Measurements from ENCODE around the gene USP46. TPM values are rescaled to one million over a fixed set of nuclear protein-coding genes. Genes with fewer than 3 reads are reported as not detected.

Gene USP46
- total RNA-seq, 1 donor from 2014 or later: 130 TPM

DNA sequence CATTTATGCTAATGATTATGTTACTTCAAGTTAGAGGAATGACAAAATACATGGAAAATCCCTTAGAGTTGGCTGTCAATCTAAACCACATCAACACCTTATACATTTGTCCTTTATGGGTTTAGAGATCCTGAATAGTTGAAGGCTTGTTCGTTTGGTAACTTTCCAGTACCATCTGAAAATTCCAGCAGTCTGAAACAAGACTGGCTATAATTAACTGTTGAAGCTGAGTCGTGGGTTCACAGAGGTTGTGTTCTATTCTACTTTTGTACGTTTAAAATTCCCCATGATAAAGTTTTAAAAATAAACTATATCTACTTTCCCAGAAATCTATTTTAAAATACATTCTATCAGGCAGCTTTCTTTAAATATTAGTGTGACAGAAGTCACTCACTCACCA, 73.0 kb downstream of the USP46 start:
- ATAC-seq (no peak), DNase-seq (ENCODE audit: low spot score) (no peak)
- intact Hi-C loops (cut with DNase I): loop anchor here (10.0 kb wide), 1 partner anchor 79 kb away; no protein-coding TSS in a partner anchor

DNA sequence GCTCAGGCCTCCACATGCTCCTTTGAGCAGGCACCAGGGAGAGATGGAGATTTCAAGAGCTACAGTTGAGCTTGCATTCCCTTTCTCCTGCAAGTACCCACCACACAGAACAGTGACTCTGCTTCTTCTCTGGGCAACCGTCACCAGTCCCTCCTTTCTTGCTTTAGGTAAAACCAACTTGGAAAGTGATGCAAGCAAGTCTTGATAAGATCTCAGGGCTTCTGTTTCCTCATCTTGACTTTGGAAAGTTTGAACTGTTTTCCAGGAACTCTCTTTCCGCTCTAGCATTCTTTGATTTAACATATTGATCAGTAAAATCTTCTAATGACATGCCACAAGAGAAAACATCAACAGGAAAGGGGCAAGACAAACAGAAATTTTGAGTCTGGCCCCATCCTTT, 73.7 kb downstream of the USP46 start:
- intact Hi-C loops (cut with DNase I): loop anchor here (10.0 kb wide), 1 partner anchor 79 kb away; no protein-coding TSS in a partner anchor
- DNase-seq (ENCODE audit: low spot score): no peak
- ATAC-seq: no peak

DNA sequence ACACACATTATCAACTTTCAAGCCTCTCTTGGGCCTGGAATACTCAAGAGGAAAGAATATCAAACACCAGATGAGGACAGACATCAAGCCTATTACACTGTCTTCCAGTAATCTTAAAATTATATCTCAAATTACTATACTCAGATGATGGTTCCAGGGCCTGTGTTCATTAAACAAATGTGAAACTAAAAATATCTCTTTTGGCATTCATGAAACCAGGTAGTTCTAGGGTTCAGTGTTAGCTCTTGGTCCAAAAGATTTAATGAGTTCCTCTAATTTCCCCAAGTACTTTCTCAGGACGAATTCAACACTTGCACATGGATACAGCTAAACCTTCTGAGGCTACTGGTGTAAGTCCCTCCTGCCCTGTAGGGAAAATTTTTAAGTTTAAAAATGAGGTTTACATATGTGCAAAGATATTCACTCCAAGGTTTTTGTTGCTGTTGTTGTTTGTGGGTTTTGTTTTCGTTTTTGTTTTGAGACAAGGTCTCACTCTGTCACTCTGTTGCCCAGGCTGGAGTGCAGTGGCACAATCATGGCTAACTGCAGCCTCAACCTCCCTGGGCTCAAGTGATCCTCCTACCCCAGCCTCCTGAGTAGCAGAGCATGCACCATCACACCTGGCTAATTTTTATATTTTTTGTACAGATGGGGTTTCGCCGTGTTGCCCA, 79.4 kb downstream of the USP46 start:
- no peak for ATAC-seq

DNA sequence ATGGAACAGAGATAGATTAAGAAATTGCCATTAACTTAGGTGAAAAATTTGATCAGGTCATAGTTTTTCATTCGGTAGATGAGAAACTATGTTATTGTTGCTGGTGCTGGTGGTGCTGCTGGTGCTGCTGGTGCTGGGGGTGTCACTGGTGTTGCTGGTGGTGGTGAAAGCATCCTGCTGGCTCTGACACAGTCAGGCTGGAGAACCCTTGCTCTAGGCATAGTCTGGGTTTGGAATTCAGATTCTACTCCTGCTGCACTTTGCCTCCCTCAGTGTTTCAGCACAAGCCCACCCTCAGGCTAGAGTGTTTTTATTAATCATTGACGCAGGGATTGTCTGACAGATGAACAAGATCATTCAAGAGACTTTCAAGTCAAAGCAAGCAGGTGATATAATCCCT, 80.2 kb downstream of the USP46 start:
- intact Hi-C loops (cut with DNase I): no loop called here
- no peak for DNase-seq (ENCODE audit: low spot score)
- ATAC-seq: no peak

More for the DNA sequence above, 79.4 kb downstream of the USP46 start:
- intact Hi-C loops (cut with DNase I): loop anchor here (10.0 kb wide), 1 partner anchor 85 kb away; no protein-coding TSS in a partner anchor
- DNase-seq (ENCODE audit: low spot score): no peak

DNA sequence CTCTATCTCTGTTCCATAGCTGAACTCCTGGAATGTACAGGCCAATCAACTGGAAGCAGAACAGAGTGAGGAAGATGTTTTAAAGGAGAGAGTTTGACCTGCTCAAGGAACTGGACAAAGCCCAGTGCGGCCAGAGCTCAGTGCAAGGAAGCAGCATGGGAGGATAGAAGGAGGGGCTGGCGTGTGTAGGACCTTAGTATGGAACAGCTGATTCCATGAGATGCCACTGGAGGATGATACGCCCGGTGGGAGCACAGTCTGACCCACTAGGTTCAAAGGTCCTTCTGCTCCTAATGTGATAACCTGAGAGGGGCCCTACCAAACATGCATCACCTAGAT, 81.5 kb downstream of the USP46 start:
- intact Hi-C loops (cut with DNase I): no loop called here
- ATAC-seq (no peak), DNase-seq (ENCODE audit: low spot score) (no peak)

DNA sequence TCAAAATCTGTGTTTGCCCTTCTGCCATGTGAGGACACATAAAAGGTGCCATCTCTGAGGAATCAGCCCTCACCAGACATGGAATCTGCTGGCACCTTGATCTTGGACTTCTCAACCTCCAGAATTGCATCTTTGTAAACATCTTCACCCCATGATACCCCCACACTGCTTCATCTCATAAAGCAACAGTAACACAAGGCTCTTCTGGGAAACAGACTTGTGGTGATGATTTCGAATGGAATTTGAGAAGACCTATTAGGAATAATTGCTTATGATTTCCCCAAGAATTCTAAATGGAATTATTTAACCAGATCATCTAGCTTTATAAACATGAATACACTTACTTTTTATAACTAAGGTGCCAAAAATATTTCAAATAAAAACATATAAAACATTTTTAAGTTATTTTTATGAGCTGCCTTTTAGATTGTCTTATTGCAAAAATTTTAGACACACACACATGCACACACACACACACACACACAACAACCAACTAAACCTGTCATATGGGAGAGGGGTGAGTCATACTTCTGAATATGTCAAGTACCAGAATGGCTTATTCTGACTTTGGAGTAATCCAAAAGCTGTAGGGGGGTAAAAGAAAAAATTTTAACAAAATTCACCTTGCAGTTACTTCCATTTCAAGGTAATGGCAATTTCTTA, 82.0 kb downstream of the USP46 start:
- intact Hi-C loops (cut with DNase I): no loop called here
- DNase-seq (ENCODE audit: low spot score) (no peak), ATAC-seq (no peak)

DNA sequence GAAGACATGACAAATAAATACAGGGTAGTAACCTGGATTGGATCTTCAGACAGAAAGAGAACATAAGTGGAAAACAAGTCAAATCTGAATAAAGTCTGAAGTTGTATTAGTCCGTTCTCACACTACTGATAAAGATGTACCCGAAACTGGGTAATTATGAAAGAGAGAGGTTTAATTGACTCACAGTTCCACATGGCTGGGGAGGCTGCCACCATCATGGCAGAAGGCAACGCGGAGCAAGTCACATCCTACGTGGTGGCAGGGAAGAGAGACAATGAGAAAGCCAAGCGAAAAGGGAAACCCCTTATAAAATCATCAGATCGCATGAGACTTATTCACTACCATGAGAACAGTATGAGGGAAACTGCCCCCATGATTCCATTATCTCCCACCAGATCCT, 82.8 kb downstream of the USP46 start:
- no peak for DNase-seq (ENCODE audit: low spot score)
- intact Hi-C loops (cut with DNase I): no loop called here
- ATAC-seq: no peak

DNA sequence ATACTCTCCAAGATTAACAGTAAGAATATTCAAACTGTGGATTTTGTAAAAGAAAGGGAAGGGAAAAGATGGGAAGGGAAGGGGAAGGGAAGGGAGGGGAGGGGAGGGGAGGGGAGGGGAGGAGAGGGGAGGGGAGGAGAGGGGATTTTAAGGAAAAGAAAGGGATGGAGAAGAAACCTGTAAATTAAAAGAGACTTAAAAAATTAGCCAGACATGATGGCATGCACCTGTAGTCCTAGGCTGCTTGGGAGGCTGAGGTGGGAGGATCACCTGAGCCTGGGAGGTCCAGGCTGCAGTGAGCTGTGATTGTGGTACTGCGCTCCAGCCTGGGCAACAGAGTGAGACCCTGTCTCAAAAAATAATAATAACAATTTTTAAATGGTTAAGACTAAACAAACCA, 83.7 kb downstream of the USP46 start:
- ATAC-seq: no peak
- no peak for DNase-seq (ENCODE audit: low spot score)
- intact Hi-C loops (cut with DNase I): no loop called here

DNA sequence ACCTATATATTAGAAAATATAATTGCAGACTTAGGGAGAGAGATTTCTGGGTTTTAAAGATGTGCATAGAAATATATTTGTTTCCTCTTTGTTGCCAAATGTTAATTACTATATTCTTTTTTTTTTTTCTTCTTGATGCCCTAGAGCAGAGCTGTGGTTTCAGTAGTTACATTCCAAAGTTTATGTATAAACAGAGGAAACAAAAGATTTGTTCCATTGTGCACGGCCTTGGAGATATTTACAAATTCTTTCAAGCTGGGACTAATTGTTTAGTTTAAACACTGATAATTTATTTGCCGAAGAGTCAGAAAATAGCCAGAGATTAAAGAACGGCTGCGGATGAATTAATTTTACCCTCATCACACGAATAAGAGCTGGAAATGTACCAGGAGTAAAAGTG, 85.1 kb downstream of the USP46 start:
- intact Hi-C loops (cut with DNase I): no loop called here
- no peak for DNase-seq (ENCODE audit: low spot score)
- no peak for ATAC-seq

DNA sequence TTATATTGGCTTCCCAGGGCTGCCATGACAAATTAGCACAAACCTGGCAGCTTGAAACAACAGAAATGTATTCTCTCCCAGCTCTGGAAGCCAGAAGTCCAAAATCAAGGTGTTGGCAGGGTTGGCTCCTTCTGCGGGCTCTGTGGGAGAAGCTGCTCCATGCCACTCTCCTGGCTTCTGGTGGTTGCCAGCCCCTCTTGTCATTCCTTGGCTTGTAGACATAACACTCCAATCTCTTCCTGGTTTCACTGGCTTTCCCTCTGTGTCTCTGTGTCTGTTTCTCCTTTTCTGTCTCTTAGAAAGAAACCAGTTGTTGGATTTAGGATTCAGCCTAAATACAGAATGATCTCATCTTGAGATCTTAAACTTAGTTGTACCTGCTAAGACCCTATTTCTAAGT, 85.5 kb downstream of the USP46 start:
- ATAC-seq (no peak), DNase-seq (ENCODE audit: low spot score) (no peak)
- intact Hi-C loops (cut with DNase I): no loop called here

DNA sequence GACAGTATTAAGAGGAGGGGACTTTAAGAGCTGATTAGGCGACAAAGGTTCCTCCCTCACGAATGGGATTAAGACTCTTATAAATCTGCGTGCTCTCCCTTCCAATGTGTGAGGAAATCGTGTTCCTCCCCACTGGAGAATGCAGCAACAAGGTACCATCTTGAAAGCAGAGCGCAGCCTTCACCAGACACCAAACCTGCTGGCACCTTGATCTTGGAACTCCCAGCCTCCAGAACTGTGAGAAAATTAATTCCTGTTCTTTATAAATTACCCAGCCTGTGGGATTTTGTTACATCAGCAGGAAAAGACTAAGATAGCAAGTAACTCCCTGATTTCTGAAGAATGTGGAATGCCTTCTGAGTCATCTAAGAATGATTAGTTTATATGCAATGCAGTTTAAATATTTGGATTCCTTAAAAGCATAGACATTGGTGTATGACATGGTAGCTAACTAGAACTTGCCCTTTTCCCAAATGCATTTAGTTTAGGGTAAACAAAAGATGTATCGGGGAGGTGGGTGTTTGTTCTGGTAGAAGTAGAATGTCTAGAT, 86.1 kb downstream of the USP46 start:
- ATAC-seq (no peak), DNase-seq (ENCODE audit: low spot score) (no peak)
- intact Hi-C loops (cut with DNase I): no loop called here

DNA sequence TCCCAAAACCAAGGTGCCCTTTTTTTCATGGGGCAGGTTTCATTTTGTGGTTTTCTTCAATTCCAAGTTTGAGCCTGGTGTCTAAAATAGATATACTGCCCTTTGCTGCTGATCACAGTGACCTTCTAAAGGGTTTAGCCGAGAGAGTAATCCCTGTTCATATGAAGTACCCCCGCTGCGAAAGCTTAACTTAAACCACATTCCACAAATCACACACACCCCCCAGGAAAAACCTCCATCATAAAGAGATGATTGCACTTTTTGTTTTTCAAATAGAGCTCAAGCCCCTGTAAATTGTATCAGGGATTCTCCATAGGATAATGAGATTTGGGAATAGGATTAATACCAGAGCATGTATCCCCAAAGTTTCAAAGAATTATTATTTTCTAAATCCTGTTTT, 90.8 kb downstream of the USP46 start:
- intact Hi-C loops (cut with DNase I): loop anchor here (10.0 kb wide), 1 partner anchor 1016 kb away; no protein-coding TSS in a partner anchor
- DNase-seq (ENCODE audit: low spot score): no peak
- ATAC-seq: no peak

DNA sequence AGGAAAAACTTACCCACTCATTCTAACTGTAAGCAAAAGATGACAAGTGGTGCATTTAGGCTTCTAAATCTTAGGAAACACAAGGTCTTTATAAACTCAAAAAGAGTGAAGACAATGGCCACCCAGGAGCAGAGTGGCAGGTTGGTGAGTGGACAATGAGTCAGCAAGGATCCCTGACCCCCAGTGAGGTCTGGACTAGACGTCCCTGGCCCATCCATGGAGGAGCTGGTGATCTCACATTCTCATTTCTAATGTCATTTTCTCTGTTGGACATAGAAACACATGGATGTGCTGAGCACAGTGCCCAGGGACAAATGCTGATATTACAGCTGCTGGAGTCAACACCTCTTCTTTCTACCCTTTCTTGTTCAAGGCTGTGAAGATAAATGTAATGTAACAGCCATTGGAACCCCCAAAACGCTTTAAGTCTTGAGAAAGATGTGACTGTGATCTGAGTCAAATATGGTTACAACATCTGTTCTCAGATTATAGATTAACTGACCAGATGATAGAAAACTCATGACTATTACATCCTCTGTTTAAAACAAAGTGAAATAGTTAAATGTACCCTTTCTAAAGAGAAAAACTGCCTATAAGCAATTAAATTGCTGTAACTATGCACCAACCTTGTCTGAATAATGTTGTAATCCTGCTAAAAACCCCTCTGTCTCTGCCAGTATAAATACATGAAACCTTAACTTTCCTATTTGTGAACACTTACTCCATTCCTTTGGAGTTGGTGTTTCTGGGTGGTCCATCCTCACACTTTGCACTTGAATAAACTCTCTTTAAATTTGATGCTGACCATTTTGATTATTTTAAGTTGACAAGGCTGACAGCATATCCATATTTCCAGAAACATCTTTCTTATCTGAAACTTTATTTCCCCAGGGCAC, 92.7 kb downstream of the USP46 start:
- DNase-seq (ENCODE audit: low spot score) (no peak), ATAC-seq (peak; percentile 57)
- intact Hi-C loops (cut with DNase I): loop anchor here (10.0 kb wide), 1 partner anchor 1018 kb away; no protein-coding TSS in a partner anchor

DNA sequence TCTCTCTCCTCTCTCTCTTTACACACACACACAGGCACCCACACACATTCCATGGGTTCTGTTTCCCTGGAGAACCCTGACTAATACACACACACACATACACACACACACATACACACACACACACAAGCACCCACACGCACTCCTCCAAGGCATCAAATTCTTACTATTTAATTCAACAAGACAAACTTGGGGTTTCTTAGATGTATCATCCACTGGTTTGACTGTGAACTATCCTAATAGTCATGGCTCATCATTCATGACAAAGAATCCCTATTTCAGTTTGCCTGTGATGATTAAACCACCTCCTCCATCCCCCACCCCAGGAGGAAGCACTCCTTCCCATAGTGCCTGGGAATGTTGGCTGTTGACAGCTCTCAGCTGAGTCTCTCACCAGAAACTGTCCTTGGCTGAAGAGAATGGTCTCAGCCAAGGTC, 98.2 kb downstream of the USP46 start:
- intact Hi-C loops (cut with DNase I): loop anchor here (10.0 kb wide), 1 partner anchor 1024 kb away; no protein-coding TSS in a partner anchor
- ATAC-seq (peak; percentile 62), DNase-seq (ENCODE audit: low spot score) (no peak)

DNA sequence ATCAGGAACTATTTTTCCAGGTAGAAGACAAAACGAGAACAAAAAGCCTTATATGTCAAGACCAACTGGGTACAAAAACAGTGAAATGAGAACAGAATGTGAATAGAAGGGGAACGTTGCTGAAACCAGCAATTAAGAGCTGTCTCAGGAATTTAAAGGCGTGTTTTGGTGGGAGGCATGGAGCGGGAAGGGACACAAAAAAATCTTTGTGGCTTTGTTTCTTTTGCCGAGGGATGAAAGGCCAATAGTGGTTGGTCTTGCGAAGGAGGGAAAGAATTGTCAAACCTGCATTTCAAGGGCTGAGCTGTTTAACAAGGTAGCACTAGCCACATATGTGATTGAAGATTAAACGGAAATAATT, 103.8 kb downstream of the USP46 start:
- intact Hi-C loops (cut with DNase I): no loop called here
- ATAC-seq (no peak), DNase-seq (ENCODE audit: low spot score) (no peak)

DNA sequence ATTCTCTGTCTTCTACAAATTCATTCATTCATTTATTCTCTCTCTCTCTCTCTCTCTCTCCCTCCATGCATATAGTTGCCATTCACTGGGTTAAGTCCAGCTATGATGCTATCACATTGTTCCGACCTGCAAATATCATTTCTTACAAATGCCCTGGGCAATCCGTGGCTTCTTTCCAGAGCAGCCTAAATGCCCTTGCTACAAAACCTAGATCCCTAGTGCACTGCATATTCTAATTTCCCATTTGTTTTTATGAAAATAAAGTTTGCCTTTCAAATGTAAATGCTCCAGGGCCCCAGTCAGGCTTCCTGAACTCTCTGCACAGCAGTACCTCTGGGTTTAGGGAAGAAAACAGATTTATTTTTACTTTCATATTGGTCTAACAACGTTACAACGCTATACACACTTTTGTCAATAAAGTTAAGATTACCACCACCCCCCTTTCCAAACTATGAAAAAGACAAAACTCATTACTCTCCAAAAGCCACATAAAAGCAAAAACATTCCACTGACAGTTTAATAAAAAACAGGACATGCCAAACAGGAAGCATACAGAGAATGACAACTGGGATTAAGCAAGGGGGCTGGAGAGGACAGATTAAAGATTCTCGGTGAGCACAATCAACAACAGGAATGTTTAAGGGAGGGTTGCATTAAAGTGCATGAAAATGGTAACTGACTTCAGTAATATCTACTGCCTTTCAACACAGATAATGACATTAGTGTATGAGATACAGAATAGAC, 104.3 kb downstream of the USP46 start:
- intact Hi-C loops (cut with DNase I): no loop called here
- no peak for ATAC-seq

DNA sequence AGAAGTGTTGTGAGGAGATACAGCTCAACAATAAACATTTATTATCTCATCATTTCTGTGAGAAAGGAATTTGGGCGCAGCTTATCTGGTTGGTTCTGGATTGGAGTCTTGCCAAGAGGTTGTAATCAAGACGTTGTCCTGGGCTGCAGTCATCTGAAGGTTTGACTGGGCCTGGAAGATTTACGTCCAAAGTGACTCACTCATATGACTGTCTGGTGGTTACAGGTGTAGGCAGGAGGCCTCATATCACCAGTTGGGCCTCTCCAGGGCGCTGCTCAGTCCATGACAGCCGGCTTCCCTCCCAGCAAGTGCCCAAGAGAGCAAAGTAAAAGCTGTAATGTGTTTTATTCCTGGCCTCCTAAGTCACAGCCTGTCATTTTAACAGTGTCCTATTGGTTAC, 106.3 kb downstream of the USP46 start:
- intact Hi-C loops (cut with DNase I): no loop called here
- ATAC-seq (no peak), DNase-seq (ENCODE audit: low spot score) (no peak)

More for the DNA sequence above, 104.3 kb downstream of the USP46 start:
- no peak for DNase-seq (ENCODE audit: low spot score)

DNA sequence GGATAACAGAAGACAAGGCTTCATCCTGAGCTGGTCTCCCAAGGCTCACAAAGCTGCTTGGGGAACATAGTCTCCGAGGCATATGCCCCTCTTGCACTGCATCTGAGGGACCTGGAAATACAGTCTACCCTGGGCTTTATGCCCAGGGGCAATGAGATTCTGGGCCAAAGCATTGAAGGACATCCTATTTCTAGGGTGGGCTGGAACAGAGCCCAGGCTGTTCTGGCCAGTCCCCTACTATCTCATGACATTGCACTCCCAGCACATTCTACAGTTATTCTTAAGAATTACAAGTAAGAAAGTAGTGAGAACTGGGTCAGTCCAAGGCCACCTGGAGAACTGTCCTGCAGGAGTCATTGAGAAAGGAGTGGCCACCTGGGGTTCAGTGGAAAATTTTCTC, 107.6 kb downstream of the USP46 start:
- ATAC-seq (no peak), DNase-seq (ENCODE audit: low spot score) (no peak)
- intact Hi-C loops (cut with DNase I): no loop called here

DNA sequence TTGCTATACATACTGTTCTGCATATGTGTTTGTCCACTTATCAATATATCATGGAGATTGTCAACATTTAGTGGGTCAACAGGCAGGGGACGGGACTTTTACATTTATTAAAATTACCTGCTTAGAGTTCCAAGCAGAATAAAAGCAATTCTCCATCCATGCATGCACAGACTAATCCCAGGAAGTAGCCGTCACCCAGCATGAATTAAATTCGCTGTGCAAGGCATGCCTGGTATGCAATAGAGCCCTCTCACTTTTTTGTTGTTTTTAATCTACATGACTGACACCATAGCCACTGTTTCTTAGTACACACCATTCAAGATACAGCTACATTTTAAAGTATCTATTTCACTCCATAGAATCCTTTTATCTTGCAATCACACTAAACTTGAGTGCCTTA, 108.9 kb downstream of the USP46 start:
- no peak for DNase-seq (ENCODE audit: low spot score)
- intact Hi-C loops (cut with DNase I): no loop called here
- ATAC-seq: no peak
